CD14-positive monocyte (primary cell): ENCODE data around the gene MMP15. TPM values are rescaled to one million over a fixed set of nuclear protein-coding genes. Genes with fewer than 3 reads are reported as not detected.

Experiments
- DNase-seq, 3 donors: peaks; one replicate each; pipeline ENCODE4 v3.0.0-alpha.2; 2011 to 2022
- H2AFZ ChIP-seq: 2 replicates; pipeline ENCODE4 v1.6.0; 2012; ENCODE audit warnings: mild to moderate bottlenecking, low read depth, low read length, inconsistent platforms; ENCODE audit not compliant: insufficient read depth, poor library complexity, severe bottlenecking
- H3K27ac ChIP-seq, 2 donors: 1 replicate in 1 of 2; 2 replicates in 1 of 2; pipeline ENCODE4 v1.5.1; 2012 to 2013; ENCODE audit warnings: low read length in 2 of 2, control low read depth in 1 of 2, inconsistent platforms in 1 of 2, low read depth in 1 of 2, mild to moderate bottlenecking in 1 of 2
- H3K27me3 ChIP-seq, 2 donors: one replicate each; pipeline versions ENCODE4 v1.6.0 to v1.6.1; 2011 to 2013; ENCODE audit warnings: low read length in 2 of 2; ENCODE audit not compliant: control insufficient read depth in 2 of 2, insufficient read depth in 2 of 2
- H3K36me3 ChIP-seq, 2 donors: replicated peaks in 1 of 2; 1 replicate in 1 of 2; 2 replicates in 1 of 2; pipeline versions ENCODE4 v1.5.1 to v1.6.1; 2012 to 2013; ENCODE audit warnings: low read length in 2 of 2, control low read depth in 1 of 2, inconsistent platforms in 1 of 2, mild to moderate bottlenecking in 1 of 2; ENCODE audit not compliant: insufficient read depth in 2 of 2, control insufficient read depth in 1 of 2
- H3K4me1 ChIP-seq, 2 donors: 1 replicate in 1 of 2; 2 replicates in 1 of 2; pipeline versions ENCODE4 v1.5.1 to v1.6.1; 2012 to 2013; ENCODE audit warnings: low read length in 2 of 2, control low read depth in 1 of 2, inconsistent platforms in 1 of 2, mild to moderate bottlenecking in 1 of 2, moderate library complexity in 1 of 2; ENCODE audit not compliant: insufficient read depth in 2 of 2, control insufficient read depth in 1 of 2
- H3K4me2 ChIP-seq: replicated peaks from 2 replicates; pipeline ENCODE3; 2012; ENCODE audit warnings: low read length, moderate library complexity, mild to moderate bottlenecking; ENCODE audit not compliant: poor library complexity, severe bottlenecking; ENCODE audit errors: extremely low read depth
- H3K4me3 ChIP-seq, 3 experiments: fragments of 200-600 bp in 1 of 3; sonication (generic) in 1 of 3; replicated peaks in 1 of 3; 1 replicate in 2 of 3; 2 replicates in 1 of 3; pipeline ENCODE4 v1.5.1; 2011 to 2013; ENCODE audit warnings: low read length in 3 of 3, mild to moderate bottlenecking in 3 of 3, control low read depth in 2 of 3, low read depth in 2 of 3, inconsistent platforms in 1 of 3, moderate library complexity in 1 of 3
- H3K79me2 ChIP-seq: 2 replicates; pipeline ENCODE4 v1.6.0; 2012; ENCODE audit warnings: mild to moderate bottlenecking, control low read depth, inconsistent platforms, low read length, moderate library complexity; ENCODE audit not compliant: insufficient read depth
- H3K9ac ChIP-seq: 2 replicates; pipeline ENCODE4 v1.6.0; 2017; ENCODE audit warnings: low read length, mild to moderate bottlenecking; ENCODE audit not compliant: insufficient read depth, poor library complexity, severe bottlenecking
- H3K9me3 ChIP-seq, 2 donors: replicated peaks in 1 of 2; 1 replicate in 1 of 2; 2 replicates in 1 of 2; pipeline versions ENCODE4 v1.5.1 to v1.6.1; 2012 to 2013; ENCODE audit warnings: low read length in 2 of 2, control low read depth in 1 of 2; ENCODE audit not compliant: control insufficient read depth in 1 of 2, insufficient read depth in 1 of 2
- H4K20me1 ChIP-seq: 2 replicates; pipeline ENCODE4 v1.6.0; 2012; ENCODE audit warnings: mild to moderate bottlenecking, low read length, control low read depth, moderate library complexity; ENCODE audit not compliant: insufficient read depth
- H3K27ac Mint-ChIP-seq, 7 donors: one replicate each; pipeline ENCODE4 v1.8.0; 2020; ENCODE audit warnings: mild to moderate bottlenecking in 7 of 7, mixed read lengths in 7 of 7, moderate library complexity in 6 of 7, inconsistent platforms in 2 of 7
- H3K27me3 Mint-ChIP-seq, 3 donors: one replicate each; pipeline ENCODE4 v1.8.0; 2021 to 2022; ENCODE audit warnings: low read depth in 3 of 3, mild to moderate bottlenecking in 3 of 3, mixed read lengths in 3 of 3, moderate library complexity in 3 of 3, inconsistent platforms in 1 of 3
- H3K36me3 Mint-ChIP-seq, 2 donors: one replicate each; pipeline ENCODE4 v1.8.0; 2020; ENCODE audit warnings: mixed read lengths in 2 of 2, inconsistent platforms in 1 of 2, mild to moderate bottlenecking in 1 of 2
- H3K4me1 Mint-ChIP-seq: one replicate; pipeline ENCODE4 v1.8.0; 2020; ENCODE audit warnings: mild to moderate bottlenecking, mixed read lengths
- H3K4me3 Mint-ChIP-seq, 2 donors: one replicate each; pipeline ENCODE4 v1.8.0; 2020; ENCODE audit warnings: mild to moderate bottlenecking in 2 of 2, mixed read lengths in 2 of 2, moderate library complexity in 1 of 2
- H3K9me3 Mint-ChIP-seq, 7 donors: one replicate each; pipeline ENCODE4 v1.8.0; 2020 to 2022; ENCODE audit warnings: mixed read lengths in 7 of 7, mild to moderate bottlenecking in 6 of 7, moderate library complexity in 6 of 7, inconsistent platforms in 2 of 7
- CTCF ChIP-seq: fragments of 200-600 bp; IDR thresholded peaks from one replicate; pipeline ENCODE4 v1.8.0; 2022; ENCODE audit warnings: antibody characterized with exemption, mild to moderate bottlenecking
- WGBS: methylation state at CpG from one replicate; pipeline ENCODE4 v1.1.5; 2013; ENCODE audit warnings: missing lambda C conversion rate; ENCODE audit not compliant: insufficient coverage; 5-methylcytosine and 5-hydroxymethylcytosine counted together
- intact Hi-C, 2 donors: fragments of 100-400 bp; cut with micrococcal nuclease; formaldehyde crosslinking; loops; one replicate each; pipeline versions ENCODE4 v1.15.0 to v1.15.1; 2023
- polyA plus RNA-seq, 3 donors: library from polyadenylated mRNA; depleted of rRNA in 1 of 3; unstranded in 2 of 3; stranded (reverse) in 1 of 3; fragments of 300-500 nt in 2 of 3; fragments of >200 nt in 1 of 3; fragmentation: Illumina TruSeq in 2 of 3; gene quantifications; 1 replicate in 2 of 3; 2 replicates in 1 of 3; pipeline ENCODE4 v1.2.3, GENCODE V29; 2012 to 2021

The MMP15 gene
- polyA plus RNA-seq, 3 donors: not detected

GRCh38 chr16:58031016-58031800 lies 5.7 kb downstream of the MMP15 start:
- intact Hi-C loops: no loop called here
- no peak overlapping the region for H2AFZ ChIP-seq
- 100% methylated on average over 3 of the region's 14 CpGs for WGBS
- no peak for TF ChIP-seq CTCF
- no peak for DNase-seq
- no peaks in the 10 kb centered on the region for H4K20me1 ChIP-seq
- H3K36me3 ChIP-seq: no peaks in the 10 kb centered on the region
- peaks cover 3% of the 10 kb centered on the region for H3K4me1 Mint-ChIP-seq
- H3K4me3 ChIP-seq: no peak overlapping the region
- no peak overlapping the region for H3K4me3 Mint-ChIP-seq
- no peaks in the 10 kb centered on the region for H3K9me3 ChIP-seq
- H3K27ac Mint-ChIP-seq: no peak overlapping the region
- H3K4me1 ChIP-seq: peaks cover 9 to 11% of the 10 kb centered on the region in 2 donors
- peaks cover 25 to 31% (median 25%) of the 10 kb centered on the region in 3 donors for H3K27me3 Mint-ChIP-seq
- no peak overlapping the region for H3K27ac ChIP-seq
- no peaks in the 10 kb centered on the region for H3K36me3 Mint-ChIP-seq
- H3K9me3 Mint-ChIP-seq: peaks cover 0 to 2% (median 0%) of the 10 kb centered on the region in 7 donors
- peaks cover 9 to 28% of the 10 kb centered on the region in 2 donors for H3K27me3 ChIP-seq
- no peak overlapping the region for H3K9ac ChIP-seq
- no peak overlapping the region for H3K4me2 ChIP-seq
- H3K79me2 ChIP-seq: no peaks in the 10 kb centered on the region

- WGBS: 90% methylated on average over 7 of the region's 15 CpGs
- H2AFZ ChIP-seq: no peak overlapping the region
- no peaks in the 10 kb centered on the region for H3K36me3 Mint-ChIP-seq
- H4K20me1 ChIP-seq: no peaks in the 10 kb centered on the region
- intact Hi-C loops: no loop called here
- H3K9me3 Mint-ChIP-seq: peaks cover 0 to 2% (median 0%) of the 10 kb centered on the region in 7 donors
- no peaks in the 10 kb centered on the region for H3K9me3 ChIP-seq
- H3K27ac Mint-ChIP-seq: no peak overlapping the region
- H3K27me3 Mint-ChIP-seq: peaks cover 12 to 15% (median 12%) of the 10 kb centered on the region in 3 donors
- H3K4me3 ChIP-seq: no peak overlapping the region
- H3K27me3 ChIP-seq: peaks cover 3 to 13% of the 10 kb centered on the region in 2 donors
- no peaks in the 10 kb centered on the region for H3K79me2 ChIP-seq
- H3K27ac ChIP-seq: no peak overlapping the region
- no peak overlapping the region for H3K9ac ChIP-seq
- no peak overlapping the region for H3K4me3 Mint-ChIP-seq
- no peaks in the 10 kb centered on the region for H3K4me1 ChIP-seq
- H3K4me1 Mint-ChIP-seq: no peaks in the 10 kb centered on the region
- DNase-seq: no peak
- H3K36me3 ChIP-seq: no peaks in the 10 kb centered on the region
- no peak overlapping the region for H3K4me2 ChIP-seq
- no peak for TF ChIP-seq CTCF
Observed at GRCh38 chr16:58032710-58033293, 7.2 kb downstream of the MMP15 start.
